Measurements from ENCODE around the gene CDIPT. TPM values are rescaled to one million over a fixed set of nuclear protein-coding genes. Genes with fewer than 3 reads are reported as not detected.
"Not testable (repeated sequence)": the region's sequence is repeated elsewhere in the genome, so short reads cannot be mapped to it uniquely, and the experiment has no call there.

CDIPT gene
- total RNA-seq, 4 donors from 2014 or later, result 35.5 to 71.8 (median 55.7) TPM

- TF ChIP-seq CTCF (IDR thresholded peaks at IDR 0.05 in 4 of 5, conservative IDR thresholded peaks at IDR 0.05 in 1 of 5) (no peak), POLR2A (IDR thresholded peaks at IDR 0.05) (no peak)
- Histone ChIP-seq H3K36me3 (no peaks in the 10 kb centered on the region), H3K27ac (no peak overlapping the region), H3K4me1 (no peaks in the 10 kb centered on the region), H3K27me3 (peaks cover 30 to 47% (median 39%) of the 10 kb centered on the region in 3 donors), H3K4me3 (no peak overlapping the region), H3K9me3 (no peaks in the 10 kb centered on the region)
- ATAC-seq, result no peak
- intact Hi-C loops (cut with DNase I; ENCODE audit: low total_unique reads) (no loop called here), in situ Hi-C loops (cut with MboI; ENCODE audit: low sequenced_read_pairs in 4 of 4) (no loop called here)
- no peak for DNase-seq
Measured at GRCh38 chr16:29876217-29876593, 13.2 kb upstream of the CDIPT start.

- no peak for DNase-seq
- Histone ChIP-seq H3K4me1 (no peaks in the 10 kb centered on the region), H3K4me3 (no peak overlapping the region), H3K36me3 (no peaks in the 10 kb centered on the region), H3K27ac (no peak overlapping the region), H3K27me3 (peaks cover 30 to 47% (median 39%) of the 10 kb centered on the region in 3 donors), H3K9me3 (no peaks in the 10 kb centered on the region)
- in situ Hi-C loops (cut with MboI; ENCODE audit: low sequenced_read_pairs in 4 of 4) (no loop called here), intact Hi-C loops (cut with DNase I; ENCODE audit: low total_unique reads) (no loop called here)
- ATAC-seq, result no peak
- TF ChIP-seq CTCF (IDR thresholded peaks at IDR 0.05 in 4 of 5, conservative IDR thresholded peaks at IDR 0.05 in 1 of 5), result no peak
Measured at GRCh38 chr16:29875206-29875605, 12.2 kb upstream of the CDIPT start.

- DNase-seq (no peak), ATAC-seq (no peak)
- Histone ChIP-seq H3K27ac (no peak overlapping the region), H3K4me1 (no peaks in the 10 kb centered on the region), H3K36me3 (no peaks in the 10 kb centered on the region), H3K27me3 (peaks cover 25 to 30% (median 30%) of the 10 kb centered on the region in 3 donors), H3K4me3 (no peak overlapping the region), H3K9me3 (no peaks in the 10 kb centered on the region)
- TF ChIP-seq POLR2A (IDR thresholded peaks at IDR 0.05), result no peak
- in situ Hi-C loops (cut with MboI; ENCODE audit: low sequenced_read_pairs in 4 of 4) (no loop called here), intact Hi-C loops (cut with DNase I; ENCODE audit: low total_unique reads) (no loop called here)
Measured at GRCh38 chr16:29873319-29873718, 10.3 kb upstream of the CDIPT start.

- TF ChIP-seq CTCF (IDR thresholded peaks at IDR 0.05 in 4 of 5, conservative IDR thresholded peaks at IDR 0.05 in 1 of 5) (no peak), POLR2A (IDR thresholded peaks at IDR 0.05) (no peak)
- Histone ChIP-seq H3K9me3 (no peaks in the 10 kb centered on the region), H3K27ac (no peak overlapping the region), H3K36me3 (no peaks in the 10 kb centered on the region), H3K27me3 (peaks cover 12 to 17% (median 17%) of the 10 kb centered on the region in 3 donors), H3K4me3 (no peak overlapping the region), H3K4me1 (no peaks in the 10 kb centered on the region)
- in situ Hi-C loops (cut with MboI; ENCODE audit: low sequenced_read_pairs in 4 of 4), result no loop called here
- DNase-seq (no peak), ATAC-seq (no peak)
- intact Hi-C loops (cut with DNase I; ENCODE audit: low total_unique reads), result no loop called here
Measured at GRCh38 chr16:29871822-29872546, 9.0 kb upstream of the CDIPT start.

GRCh38 chr16:29869067-29869466 is 6.0 kb upstream of the CDIPT start:
- H3K27me3 ChIP-seq; H3K9me3 ChIP-seq; H3K4me1 ChIP-seq; in situ Hi-C loops (cut with MboI; ENCODE audit: low sequenced_read_pairs in 4 of 4); H3K4me3 ChIP-seq; DNase-seq; H3K27ac ChIP-seq; H3K36me3 ChIP-seq; ATAC-seq: not testable (repeated sequence)
- intact Hi-C loops (cut with DNase I; ENCODE audit: low total_unique reads), result loop anchor here (10.0 kb wide), 1 partner anchor 156 kb away; the partner anchor contains the start of gene C16orf92

All from gastrocnemius medialis (tissue), 4 donors.